Neural cell (in vitro differentiated cells): ENCODE data around the gene TECPR2. TPM values are rescaled to one million over a fixed set of nuclear protein-coding genes. Genes with fewer than 3 reads are reported as not detected.
A peak's percentile ranks its signal among the peaks of the same experiment; 100 is the strongest.

Source experiments
- H2AFZ ChIP-seq: fragments of 200-600, 300-800 bp; sonication (generic), shearing (Covaris generic); 2 replicates; pipeline ENCODE4 v1.6.0; 2014; ENCODE audit warnings: low read depth, mild to moderate bottlenecking, antibody characterized with exemption, low read length, moderate library complexity
- H3F3A ChIP-seq: fragments of 200-600 bp; shearing (Covaris generic); 2 replicates; pipeline ENCODE4 v1.6.1; 2016; ENCODE audit warnings: mild to moderate bottlenecking, moderate library complexity, mixed read lengths, antibody characterized with exemption, low read length; ENCODE audit not compliant: insufficient read depth, poor library complexity, severe bottlenecking
- H3K27ac ChIP-seq: fragments of 200-600, 300-800 bp; sonication (generic), shearing (Covaris generic); 2 replicates; pipeline ENCODE4 v1.5.1; 2014; ENCODE audit warnings: mild to moderate bottlenecking, low read length, moderate library complexity
- H3K27me3 ChIP-seq: fragments of 300-800, 200-600 bp; sonication (generic), shearing (Covaris generic); 2 replicates; pipeline ENCODE4 v1.6.0; 2014; ENCODE audit warnings: mild to moderate bottlenecking, low read depth, low read length, moderate library complexity; ENCODE audit not compliant: insufficient read depth
- H3K36me3 ChIP-seq: fragments of 300-800, 200-600 bp; sonication (generic), shearing (Covaris generic); 2 replicates; pipeline ENCODE4 v1.5.1; 2014; ENCODE audit warnings: mild to moderate bottlenecking, antibody characterized with exemption, low read length, moderate library complexity; ENCODE audit not compliant: insufficient read depth
- H3K4me2 ChIP-seq: fragments of 300-800, 200-600 bp; sonication (generic), shearing (Covaris generic); 2 replicates; pipeline ENCODE4 v1.6.0; 2014; ENCODE audit warnings: mild to moderate bottlenecking, low read length
- H3K4me3 ChIP-seq: fragments of 300-800, 200-600 bp; sonication (generic), shearing (Covaris generic); 2 replicates; pipeline ENCODE4 v1.5.1; 2014; ENCODE audit warnings: mild to moderate bottlenecking, low read length, moderate library complexity
- H3K79me2 ChIP-seq: fragments of 200-600 bp; shearing (Covaris generic); replicated peaks from 2 replicates; pipeline ENCODE4 v1.6.0; 2014; ENCODE audit warnings: mild to moderate bottlenecking, low read length, moderate library complexity; ENCODE audit not compliant: insufficient read depth
- H3K9ac ChIP-seq: fragments of 300-800, 200-600 bp; sonication (generic), shearing (Covaris generic); 2 replicates; pipeline ENCODE4 v1.6.1; 2016; ENCODE audit warnings: mild to moderate bottlenecking, low read length, mixed read lengths
- H3K9me2 ChIP-seq: fragments of 200-600 bp; shearing (Covaris generic); 2 replicates; pipeline ENCODE4 v1.6.1; 2016; ENCODE audit warnings: mild to moderate bottlenecking, low read length, mixed read lengths; ENCODE audit not compliant: insufficient read depth
- H3K9me3 ChIP-seq: fragments of 200-600, 300-800 bp; sonication (generic), shearing (Covaris generic); 2 replicates; pipeline ENCODE4 v1.6.1; 2016; ENCODE audit warnings: mild to moderate bottlenecking, mixed run types, low read length, moderate library complexity, mixed read lengths
- H4K20me1 ChIP-seq: fragments of 200-600 bp; shearing (Covaris generic); 2 replicates; pipeline ENCODE4 v1.6.1; 2016; ENCODE audit warnings: mild to moderate bottlenecking, mixed run types; ENCODE audit not compliant: insufficient read depth
- EP300 ChIP-seq: fragments of 450-650 bp; conservative IDR thresholded peaks from 2 replicates; pipeline ENCODE4 v1.6.1; 2014; ENCODE audit warnings: antibody characterized with exemption, mild to moderate bottlenecking, moderate library complexity; ENCODE audit not compliant: poor library complexity, severe bottlenecking
- EZH2 ChIP-seq: fragments of 200-600, 300-800 bp; shearing (Covaris generic), sonication (generic); IDR thresholded peaks from 2 replicates; pipeline ENCODE4 v1.6.1; 2014; ENCODE audit warnings: antibody characterized with exemption, low read length, borderline replicate concordance, mild to moderate bottlenecking; ENCODE audit not compliant: insufficient read depth, poor library complexity, severe bottlenecking
- MXI1 ChIP-seq: fragments of 450-650 bp; conservative IDR thresholded peaks from 2 replicates; pipeline ENCODE4 v1.6.1; 2014; ENCODE audit warnings: antibody characterized with exemption, mild to moderate bottlenecking; ENCODE audit not compliant: poor library complexity, severe bottlenecking
- POLR2AphosphoS5 ChIP-seq: IDR thresholded peaks from 2 replicates; pipeline ENCODE4 v1.6.1; 2012
- RAD21 ChIP-seq: fragments of 450-650 bp; conservative IDR thresholded peaks from 2 replicates; pipeline ENCODE4 v1.6.1; 2014; ENCODE audit warnings: antibody characterized with exemption, mild to moderate bottlenecking, moderate library complexity
- REST ChIP-seq: IDR thresholded peaks from 2 replicates; pipeline ENCODE4 v1.6.1; 2012; ENCODE audit warnings: borderline replicate concordance
- SMC3 ChIP-seq: fragments of 450-650 bp; conservative IDR thresholded peaks from 2 replicates; pipeline ENCODE4 v1.6.1; 2014; ENCODE audit warnings: antibody characterized with exemption, mild to moderate bottlenecking, moderate library complexity; ENCODE audit not compliant: poor library complexity
- TAF1 ChIP-seq: IDR thresholded peaks from 2 replicates; pipeline ENCODE4 v1.6.1; 2012; ENCODE audit warnings: low read depth
- polyA plus RNA-seq: library from polyadenylated mRNA; depleted of rRNA; stranded (reverse); fragments of >200 nt; gene quantifications from 2 replicates; pipeline ENCODE4 v1.2.3, GENCODE V29; 2014
- TF ChIP-seq, protein P1 (sequence below): fragments of 450-650 bp; IDR thresholded peaks from 2 replicates; pipeline ENCODE4 v1.5.1; 2014; ENCODE audit warnings: antibody characterized with exemption, mild to moderate bottlenecking, moderate library complexity; ENCODE audit not compliant: poor library complexity, severe bottlenecking

Gene TECPR2
- polyA plus RNA-seq, 1 donor from 2014 or later = 7.0 TPM

DNA sequence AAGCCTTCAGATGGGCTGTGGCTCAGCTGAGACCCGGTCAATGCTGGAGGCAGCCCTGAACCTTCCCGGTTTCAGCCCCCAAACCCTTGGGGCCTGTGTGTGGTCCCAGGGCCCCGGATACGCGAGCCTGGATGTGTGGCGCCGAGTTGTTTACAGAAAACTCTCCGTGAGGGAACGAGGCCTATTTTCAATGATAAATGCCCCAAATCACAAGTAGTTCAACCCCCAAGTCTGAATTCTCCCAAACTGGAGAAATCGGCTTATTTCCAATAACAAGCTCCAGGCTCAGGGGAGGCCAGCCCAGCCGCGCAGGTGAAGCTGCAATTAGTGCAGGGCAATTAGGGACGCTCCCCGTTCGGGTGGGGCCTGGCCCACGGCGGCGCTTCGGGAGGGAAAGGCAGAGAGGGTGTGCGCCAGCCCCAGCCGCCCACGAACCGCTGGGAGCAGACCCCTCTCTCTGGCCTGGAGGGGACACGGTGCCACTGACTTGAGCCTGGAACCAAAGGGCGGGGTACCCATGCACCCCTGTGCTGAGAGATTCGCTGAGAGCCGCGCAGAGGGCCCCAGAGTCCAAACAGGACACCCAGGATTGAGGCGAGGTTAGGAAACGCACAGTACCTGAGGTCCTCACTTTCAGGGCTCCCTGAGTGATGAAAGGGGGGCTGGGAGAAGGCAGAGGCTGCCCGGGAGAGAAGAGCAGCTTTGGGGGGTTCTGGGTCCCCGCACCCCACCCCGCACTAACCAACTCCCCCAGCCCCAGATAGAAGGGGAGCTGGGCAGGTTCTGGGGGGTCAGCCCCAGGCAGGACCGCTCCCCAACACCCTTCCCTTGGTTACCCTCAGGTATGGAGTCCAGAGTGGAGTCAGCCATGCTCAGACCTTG is 161.1 kb downstream of the TECPR2 start:
- Histone ChIP-seq H3K9me3 (no peaks in the 10 kb centered on the region), H3K79me2 (no peaks in the 10 kb centered on the region), H3K9me2 (no peaks in the 10 kb centered on the region), H3K4me2 (no peak overlapping the region), H3K27me3 (no peaks in the 10 kb centered on the region), H3K27ac (no peak overlapping the region), H3F3A (no peaks in the 10 kb centered on the region), H3K4me3 (peak overlapping the region; percentile 78), H4K20me1 (no peaks in the 10 kb centered on the region), H3K9ac (no peak overlapping the region), H2AFZ (no peak overlapping the region), H3K36me3 (no peaks in the 10 kb centered on the region)
- TF ChIP-seq MXI1 (no peak), EP300 (no peak), TAF1 (no peak), EZH2 (no peak), RAD21 (no peak), POLR2AphosphoS5 (no peak), REST (no peak), SMC3 (no peak)
- TF ChIP-seq, protein P1, sequence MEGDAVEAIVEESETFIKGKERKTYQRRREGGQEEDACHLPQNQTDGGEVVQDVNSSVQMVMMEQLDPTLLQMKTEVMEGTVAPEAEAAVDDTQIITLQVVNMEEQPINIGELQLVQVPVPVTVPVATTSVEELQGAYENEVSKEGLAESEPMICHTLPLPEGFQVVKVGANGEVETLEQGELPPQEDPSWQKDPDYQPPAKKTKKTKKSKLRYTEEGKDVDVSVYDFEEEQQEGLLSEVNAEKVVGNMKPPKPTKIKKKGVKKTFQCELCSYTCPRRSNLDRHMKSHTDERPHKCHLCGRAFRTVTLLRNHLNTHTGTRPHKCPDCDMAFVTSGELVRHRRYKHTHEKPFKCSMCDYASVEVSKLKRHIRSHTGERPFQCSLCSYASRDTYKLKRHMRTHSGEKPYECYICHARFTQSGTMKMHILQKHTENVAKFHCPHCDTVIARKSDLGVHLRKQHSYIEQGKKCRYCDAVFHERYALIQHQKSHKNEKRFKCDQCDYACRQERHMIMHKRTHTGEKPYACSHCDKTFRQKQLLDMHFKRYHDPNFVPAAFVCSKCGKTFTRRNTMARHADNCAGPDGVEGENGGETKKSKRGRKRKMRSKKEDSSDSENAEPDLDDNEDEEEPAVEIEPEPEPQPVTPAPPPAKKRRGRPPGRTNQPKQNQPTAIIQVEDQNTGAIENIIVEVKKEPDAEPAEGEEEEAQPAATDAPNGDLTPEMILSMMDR = no peak

DNA sequence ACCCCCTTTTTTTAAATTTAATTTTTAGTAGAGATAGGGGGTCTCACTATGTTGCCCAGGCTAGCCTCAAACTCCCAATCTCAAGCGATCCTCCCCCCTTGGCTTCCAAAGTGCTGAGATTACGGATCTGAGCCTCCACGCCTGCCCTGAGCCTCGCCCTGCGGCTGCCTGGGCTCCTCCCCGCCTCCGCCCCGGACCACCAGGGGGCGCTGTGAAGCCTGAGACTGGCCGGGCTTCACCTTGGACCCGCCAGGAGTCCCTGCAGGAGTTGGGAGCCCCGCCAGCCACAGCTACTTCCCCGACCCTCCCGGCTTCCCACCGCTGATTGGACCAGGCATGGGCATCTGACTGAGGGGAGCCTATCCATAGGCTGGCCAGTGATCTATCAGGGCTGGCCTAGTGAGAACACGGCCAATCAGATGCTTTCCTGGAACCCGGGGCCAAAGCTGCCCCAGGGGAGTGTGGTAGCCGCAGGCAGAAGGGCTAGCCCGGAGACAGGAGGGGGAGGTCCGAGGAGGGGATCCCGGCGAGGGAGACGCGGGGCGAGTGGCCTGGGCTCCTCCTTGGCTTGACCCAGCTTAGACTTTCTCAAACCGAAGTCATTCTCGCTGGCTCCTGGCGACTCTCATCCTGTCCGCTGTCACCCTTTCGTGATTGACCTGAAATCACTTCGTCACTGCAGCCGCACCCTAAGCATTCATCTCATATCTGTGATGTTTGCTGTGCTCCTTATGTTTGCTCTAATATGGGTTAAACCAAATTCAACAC is 161.9 kb downstream of the TECPR2 start:
- H3K9me2 ChIP-seq = no peaks in the 10 kb centered on the region
- no peaks in the 10 kb centered on the region for H3K9me3 ChIP-seq
- no peaks in the 10 kb centered on the region for H3K36me3 ChIP-seq
- no peaks in the 10 kb centered on the region for H4K20me1 ChIP-seq
- H3F3A ChIP-seq = no peaks in the 10 kb centered on the region
- H3K4me3 ChIP-seq = peak overlapping the region; percentile 78
- H3K4me2 ChIP-seq = peak overlapping the region; percentile 59
- no peak overlapping the region for H3K27ac ChIP-seq
- H3K9ac ChIP-seq = peak overlapping the region; percentile 64
- peak overlapping the region; percentile 41 for H2AFZ ChIP-seq
- no peaks in the 10 kb centered on the region for H3K27me3 ChIP-seq
- H3K79me2 ChIP-seq = no peaks in the 10 kb centered on the region
- TF ChIP-seq REST (no peak), TAF1 (peak; percentile 54), POLR2AphosphoS5 (peak; percentile 54), RAD21 (peak; percentile 66), EZH2 (no peak), MXI1 (no peak), SMC3 (peak; percentile 76), EP300 (no peak)
- TF ChIP-seq, protein P1 = peak; percentile 94
